ENCODE data around the gene CASKIN1. TPM values are rescaled to one million over a fixed set of nuclear protein-coding genes. Genes with fewer than 3 reads are reported as not detected.

CASKIN1 gene
- total RNA-seq, 1 donor from 2014 or later: 0.18 TPM

GRCh38 chr16:2179576-2179975 is 16.8 kb downstream of the CASKIN1 start:
- no peak for DNase-seq (ENCODE audit: extremely low read depth, low read depth, low spot score)

- no peak for DNase-seq (ENCODE audit: extremely low read depth, low read depth, low spot score)
These were observed 17.3 kb downstream of the CASKIN1 start for GRCh38 chr16:2179107-2179501.

GRCh38 chr16:2178321-2179106 is 17.9 kb downstream of the CASKIN1 start:
- DNase-seq (ENCODE audit: extremely low read depth, low read depth, low spot score): no peak

- no peak for DNase-seq (ENCODE audit: extremely low read depth, low read depth, low spot score)
These were observed 18.8 kb downstream of the CASKIN1 start for GRCh38 chr16:2177561-2177960.

- no peak for DNase-seq (ENCODE audit: extremely low read depth, low read depth, low spot score)
These were observed 19.3 kb downstream of the CASKIN1 start for GRCh38 chr16:2177101-2177500.

GRCh38 chr16:2176047-2176446 is 20.4 kb downstream of the CASKIN1 start:
- no peak for DNase-seq (ENCODE audit: extremely low read depth, low read depth, low spot score)

- no peak for DNase-seq (ENCODE audit: extremely low read depth, low read depth, low spot score)
These were observed 21.0 kb downstream of the CASKIN1 start for GRCh38 chr16:2175454-2175853.

- no peak for DNase-seq (ENCODE audit: extremely low read depth, low read depth, low spot score)
These were observed 21.8 kb downstream of the CASKIN1 start for GRCh38 chr16:2174396-2175131.

GRCh38 chr16:2173916-2174315 is 22.5 kb downstream of the CASKIN1 start:
- DNase-seq (ENCODE audit: extremely low read depth, low read depth, low spot score): no peak

- DNase-seq (ENCODE audit: extremely low read depth, low read depth, low spot score): no peak
These were observed 23.0 kb downstream of the CASKIN1 start for GRCh38 chr16:2173366-2173765.

GRCh38 chr16:2172688-2173335 is 23.6 kb downstream of the CASKIN1 start:
- no peak for DNase-seq (ENCODE audit: extremely low read depth, low read depth, low spot score)

- no peak for DNase-seq (ENCODE audit: extremely low read depth, low read depth, low spot score)
These were observed 24.7 kb downstream of the CASKIN1 start for GRCh38 chr16:2171601-2172178.

- no peak for DNase-seq (ENCODE audit: extremely low read depth, low read depth, low spot score)
These were observed 25.6 kb downstream of the CASKIN1 start for GRCh38 chr16:2170587-2171435.

- peak; percentile 57 for DNase-seq (ENCODE audit: extremely low read depth, low read depth, low spot score)
These were observed 26.3 kb downstream of the CASKIN1 start for GRCh38 chr16:2170080-2170479.

- DNase-seq (ENCODE audit: extremely low read depth, low read depth, low spot score): no peak
These were observed 29.3 kb downstream of the CASKIN1 start for GRCh38 chr16:2167068-2167638.

- DNase-seq (ENCODE audit: extremely low read depth, low read depth, low spot score): no peak
These were observed 29.9 kb downstream of the CASKIN1 start for GRCh38 chr16:2166263-2167067.

- DNase-seq (ENCODE audit: extremely low read depth, low read depth, low spot score): no peak
These were observed 30.5 kb downstream of the CASKIN1 start for GRCh38 chr16:2165861-2166260.

- no peak for DNase-seq (ENCODE audit: extremely low read depth, low read depth, low spot score)
These were observed 33.1 kb downstream of the CASKIN1 start for GRCh38 chr16:2163211-2163881.

- DNase-seq (ENCODE audit: extremely low read depth, low read depth, low spot score): no peak
These were observed 33.7 kb downstream of the CASKIN1 start for GRCh38 chr16:2162676-2163118.
